ENCODE results near the gene DAPK2.

DNA sequence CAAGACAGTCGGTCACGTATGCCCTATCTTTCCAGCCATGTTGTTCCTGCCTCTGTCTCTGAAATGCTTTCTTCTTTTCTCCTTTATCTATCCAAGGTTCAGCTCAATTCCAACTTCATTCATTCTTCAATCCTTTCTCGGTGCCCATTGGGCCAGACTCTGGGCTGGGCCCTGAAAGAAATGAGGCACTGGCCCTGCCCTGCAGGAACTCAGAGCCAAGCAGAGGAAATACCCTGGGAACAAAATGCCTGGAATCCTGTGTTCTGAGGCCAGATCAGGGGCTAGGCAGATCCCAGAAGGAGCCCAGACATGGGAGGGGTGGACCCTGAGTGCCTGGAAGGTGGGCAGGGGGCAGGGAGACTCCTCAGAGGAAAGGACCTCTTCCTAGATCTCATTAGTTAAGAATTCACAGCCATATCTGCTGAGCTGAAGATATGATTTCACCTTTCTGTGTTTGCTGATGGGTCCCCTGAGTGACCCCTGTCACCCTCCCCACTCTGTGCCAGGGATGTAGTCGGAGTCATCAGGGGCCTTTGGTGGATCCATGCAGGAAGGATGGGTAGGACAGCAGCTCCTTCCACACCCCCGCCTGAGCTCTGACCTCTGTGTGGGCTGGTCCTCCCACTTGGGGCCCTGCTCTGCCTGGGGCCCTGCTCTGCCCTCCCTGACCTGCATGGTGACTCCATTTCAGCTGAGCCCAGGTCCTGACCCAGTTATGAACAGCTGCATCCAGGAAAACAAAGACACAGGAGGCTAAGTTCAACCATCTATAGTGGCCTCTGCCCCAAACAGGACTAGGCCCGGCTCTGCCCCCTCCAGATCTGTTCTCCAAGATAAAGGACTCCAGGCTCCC lies 5.3 kb upstream of the DAPK2 start:
- TF ChIP-seq EZH2 (IDR thresholded peaks at IDR 0.05) (no peak), POLR2AphosphoS5 (IDR thresholded peaks at IDR 0.05; ENCODE audit: borderline replicate concordance, low read depth, low read length) (no peak)
